ENCODE measurements around the gene PARP14.

DNA sequence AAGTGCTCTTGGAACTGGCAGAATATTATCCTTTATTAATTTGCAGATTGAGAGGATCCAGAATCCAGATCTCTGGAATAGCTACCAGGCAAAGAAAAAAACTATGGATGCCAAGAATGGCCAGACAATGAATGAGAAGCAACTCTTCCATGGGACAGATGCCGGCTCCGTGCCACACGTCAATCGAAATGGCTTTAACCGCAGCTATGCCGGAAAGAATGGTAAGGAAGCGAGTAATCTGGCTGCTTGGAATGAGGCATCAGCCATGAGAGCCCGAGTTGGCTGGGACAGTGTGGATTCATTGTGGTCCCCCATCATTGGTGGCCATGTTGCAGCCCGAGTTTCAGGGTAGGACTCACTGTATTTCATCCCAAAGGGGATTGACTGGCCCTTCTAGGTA is 47.1 kb downstream of the PARP14 start:
- TF ChIP-seq, protein P1, sequence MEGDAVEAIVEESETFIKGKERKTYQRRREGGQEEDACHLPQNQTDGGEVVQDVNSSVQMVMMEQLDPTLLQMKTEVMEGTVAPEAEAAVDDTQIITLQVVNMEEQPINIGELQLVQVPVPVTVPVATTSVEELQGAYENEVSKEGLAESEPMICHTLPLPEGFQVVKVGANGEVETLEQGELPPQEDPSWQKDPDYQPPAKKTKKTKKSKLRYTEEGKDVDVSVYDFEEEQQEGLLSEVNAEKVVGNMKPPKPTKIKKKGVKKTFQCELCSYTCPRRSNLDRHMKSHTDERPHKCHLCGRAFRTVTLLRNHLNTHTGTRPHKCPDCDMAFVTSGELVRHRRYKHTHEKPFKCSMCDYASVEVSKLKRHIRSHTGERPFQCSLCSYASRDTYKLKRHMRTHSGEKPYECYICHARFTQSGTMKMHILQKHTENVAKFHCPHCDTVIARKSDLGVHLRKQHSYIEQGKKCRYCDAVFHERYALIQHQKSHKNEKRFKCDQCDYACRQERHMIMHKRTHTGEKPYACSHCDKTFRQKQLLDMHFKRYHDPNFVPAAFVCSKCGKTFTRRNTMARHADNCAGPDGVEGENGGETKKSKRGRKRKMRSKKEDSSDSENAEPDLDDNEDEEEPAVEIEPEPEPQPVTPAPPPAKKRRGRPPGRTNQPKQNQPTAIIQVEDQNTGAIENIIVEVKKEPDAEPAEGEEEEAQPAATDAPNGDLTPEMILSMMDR (IDR thresholded peaks at IDR 0.05), result no peak
- TF ChIP-seq POLR2A (IDR thresholded peaks at IDR 0.05), result no peak
